Activated gamma-delta T cell (primary cell): ENCODE data around the gene PLXDC1.
"Not testable (repeated sequence)": the region's sequence is repeated elsewhere in the genome, so short reads cannot be mapped to it uniquely, and the experiment has no call there.

ENCODE experiments used
- DNase-seq: peaks from one replicate; lab custom pipeline; 2025; lab: John Stamatoyannopoulos, UW

PLXDC1 gene

GRCh38 chr17:39181303-39181702 lies 29.9 kb upstream of the PLXDC1 start:
- DNase-seq, result no peak

GRCh38 chr17:39178536-39178935 lies 27.1 kb upstream of the PLXDC1 start:
- DNase-seq, result no peak

- DNase-seq, result no peak
These were observed 25.8 kb upstream of the PLXDC1 start for GRCh38 chr17:39177256-39177655.

- no peak for DNase-seq
These were observed 24.3 kb upstream of the PLXDC1 start for GRCh38 chr17:39175695-39176093.

DNA sequence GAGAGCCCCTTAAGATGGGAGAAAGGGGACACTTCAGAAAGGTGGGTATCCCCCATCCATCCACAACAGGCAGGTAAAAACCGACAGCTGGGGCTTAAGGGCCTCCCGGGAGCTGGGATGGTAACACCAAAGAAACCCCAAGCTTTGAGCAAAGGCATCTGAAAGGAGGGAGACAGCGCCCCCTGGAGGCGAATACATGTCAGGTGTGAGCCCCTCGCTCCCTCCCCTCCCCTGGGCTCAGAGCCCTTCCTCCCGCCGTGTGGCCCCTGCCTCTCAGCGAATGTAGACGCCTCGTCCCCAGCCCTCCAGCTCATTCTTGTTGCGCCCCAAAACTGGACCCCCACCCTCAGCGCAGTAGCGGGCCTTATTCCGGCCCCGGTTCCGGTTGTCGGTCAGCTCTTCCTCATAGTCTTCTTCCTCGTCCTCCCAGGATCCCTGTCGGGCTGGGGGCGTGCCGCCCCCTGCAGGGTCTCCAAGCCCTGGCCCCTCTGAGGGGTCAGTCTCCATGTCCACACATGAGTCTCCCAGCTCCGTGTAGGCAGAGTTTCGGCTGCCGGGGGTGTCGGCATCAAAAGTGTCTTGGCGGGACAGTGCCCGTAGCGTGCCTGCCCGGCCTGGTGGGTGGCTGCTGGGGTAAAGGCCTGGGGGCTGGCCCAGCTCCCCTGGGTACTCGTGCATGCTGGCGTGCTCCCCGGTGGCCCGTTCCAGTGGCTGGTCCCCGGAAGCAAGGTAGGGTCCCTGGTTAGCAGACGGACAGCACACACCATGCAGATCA lies 23.7 kb upstream of the PLXDC1 start:
- no peak for DNase-seq

DNA sequence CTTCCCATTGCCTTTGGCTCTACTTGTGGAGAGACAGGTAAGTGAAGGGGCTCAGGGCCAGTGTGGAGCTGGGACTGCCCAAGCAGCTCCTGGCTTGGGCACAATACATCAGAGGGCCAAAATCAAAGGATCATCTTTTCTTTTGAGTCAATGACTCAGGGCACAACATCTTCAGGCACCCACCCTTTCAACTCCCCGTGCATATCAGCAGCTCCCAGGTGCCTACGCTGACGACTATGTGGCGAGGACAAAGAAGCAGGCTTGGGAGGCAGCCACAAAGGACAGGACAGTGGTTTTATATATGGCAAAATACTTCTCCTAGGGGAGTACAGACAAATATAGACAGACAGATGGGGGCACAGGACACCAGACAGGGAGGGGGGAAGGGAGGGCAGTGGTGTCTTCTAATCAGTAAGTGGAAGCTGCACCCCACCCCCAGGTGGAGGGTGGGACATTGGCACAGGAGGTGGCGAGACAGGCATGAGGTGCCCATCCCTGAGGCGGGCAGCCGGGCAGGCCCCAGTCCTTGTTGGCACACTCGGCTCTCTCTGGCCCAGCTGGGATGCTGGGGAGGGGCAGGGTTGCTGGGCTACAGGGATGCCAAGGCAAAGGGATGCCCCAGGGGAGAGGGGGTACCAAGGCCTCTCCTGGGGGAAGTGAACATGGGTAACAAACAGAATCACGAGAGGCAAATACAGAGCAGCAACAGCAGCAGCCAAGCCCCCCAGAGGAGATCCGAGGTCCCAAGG lies 22.3 kb upstream of the PLXDC1 start:
- DNase-seq, result no peak

DNA sequence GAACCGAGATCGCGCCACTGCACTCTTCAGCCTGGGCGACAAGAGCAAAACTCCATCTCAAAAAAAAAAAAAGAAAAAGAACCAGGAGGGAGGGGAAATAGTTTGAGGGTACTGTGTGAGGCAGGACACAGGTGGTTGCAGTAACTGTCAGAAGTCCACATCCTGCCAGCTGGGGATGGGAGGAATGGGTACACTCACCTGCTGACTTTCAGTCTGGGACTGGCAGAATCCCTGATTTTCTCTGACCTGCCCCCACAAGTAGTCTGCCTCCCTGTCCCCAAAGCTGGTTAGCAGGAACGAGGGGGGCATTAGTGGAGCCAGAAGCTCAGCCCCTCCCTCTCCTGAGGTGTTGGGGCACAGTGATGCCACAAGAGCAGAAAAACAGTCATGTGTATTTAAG lies 21.6 kb upstream of the PLXDC1 start:
- DNase-seq, result no peak

DNA sequence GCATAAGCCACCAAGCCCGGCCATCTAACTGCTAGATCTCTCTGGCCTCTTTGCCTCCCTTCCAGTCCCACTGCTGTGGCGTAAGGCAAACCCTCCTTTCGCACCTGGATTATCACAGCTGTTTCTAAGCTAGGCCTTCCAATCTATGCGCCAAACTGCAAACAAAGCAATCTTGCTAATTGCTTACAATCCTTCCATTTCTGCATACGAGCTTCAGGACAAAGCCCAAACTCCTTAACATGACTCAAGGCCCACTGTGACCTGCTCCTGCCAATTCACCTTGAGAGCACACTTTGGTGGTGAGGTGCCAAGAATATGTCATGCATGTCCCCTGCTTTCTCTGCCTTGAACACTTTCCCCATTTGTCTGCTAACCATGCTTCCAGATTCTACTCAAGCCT lies 20.5 kb upstream of the PLXDC1 start:
- no peak for DNase-seq

DNA sequence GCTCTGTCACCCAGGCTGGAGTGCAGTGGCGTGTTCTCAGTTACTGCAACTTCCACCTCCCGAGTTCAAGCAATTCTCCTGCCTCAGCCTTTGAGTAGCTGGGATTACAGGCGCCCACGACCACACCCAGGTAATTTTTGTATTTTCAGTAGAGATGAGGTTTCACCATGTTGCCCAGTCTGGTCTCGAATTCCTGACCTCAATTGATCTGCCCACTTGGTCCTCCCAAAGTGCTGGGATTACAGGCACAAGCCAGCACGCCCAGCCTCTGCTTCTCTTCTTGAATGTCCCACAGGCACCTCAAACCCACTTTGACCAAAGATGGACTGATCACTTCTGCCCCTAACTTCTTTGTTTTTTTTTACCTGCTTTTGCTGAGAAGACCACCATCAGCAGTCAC lies 19.1 kb upstream of the PLXDC1 start:
- no peak for DNase-seq

GRCh38 chr17:39170109-39170508 lies 18.7 kb upstream of the PLXDC1 start:
- DNase-seq, result no peak

DNA sequence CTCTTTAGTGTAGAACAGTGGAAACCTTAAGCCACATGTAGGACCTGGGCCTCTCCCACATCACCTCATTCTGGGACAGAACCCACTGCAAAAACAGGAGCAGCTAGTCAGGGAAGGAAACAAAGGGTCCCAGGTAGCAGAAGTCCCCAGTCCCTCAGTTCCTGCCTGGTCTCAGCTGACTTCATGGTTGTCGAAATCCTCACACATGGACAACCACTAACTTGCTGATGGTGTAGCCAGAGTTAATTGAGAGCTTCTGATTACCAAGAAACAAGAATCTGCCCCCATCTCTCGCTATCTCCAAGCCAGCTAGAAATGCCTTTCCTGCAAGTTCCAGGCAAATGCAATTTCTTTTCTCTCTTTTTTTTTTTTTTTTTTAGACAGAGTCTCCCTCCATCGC lies 18.1 kb upstream of the PLXDC1 start:
- DNase-seq, result no peak

GRCh38 chr17:39169101-39169500 lies 17.7 kb upstream of the PLXDC1 start:
- no peak for DNase-seq

DNA sequence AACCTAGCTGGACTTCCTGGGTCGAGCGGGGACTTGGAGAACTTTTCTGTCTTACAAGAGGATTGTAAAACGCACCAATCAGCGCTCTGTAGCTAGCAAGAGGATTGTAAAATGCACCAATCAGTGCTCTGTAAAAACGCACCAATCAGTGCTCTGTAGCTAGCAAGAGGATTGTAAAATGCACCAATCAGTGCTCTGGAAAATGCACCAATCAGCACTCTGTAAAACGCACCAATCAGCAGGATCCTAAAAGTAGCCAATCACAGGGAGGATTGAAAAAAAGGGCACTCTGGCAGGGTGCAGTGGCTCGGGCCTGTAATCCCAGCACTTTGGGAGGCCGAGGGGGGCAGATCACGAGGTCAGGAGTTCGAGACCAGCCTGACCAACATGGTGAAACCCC lies 17.1 kb upstream of the PLXDC1 start:
- DNase-seq, result not testable (repeated sequence)

GRCh38 chr17:39167476-39167875 lies 16.0 kb upstream of the PLXDC1 start:
- DNase-seq, result no peak

DNA sequence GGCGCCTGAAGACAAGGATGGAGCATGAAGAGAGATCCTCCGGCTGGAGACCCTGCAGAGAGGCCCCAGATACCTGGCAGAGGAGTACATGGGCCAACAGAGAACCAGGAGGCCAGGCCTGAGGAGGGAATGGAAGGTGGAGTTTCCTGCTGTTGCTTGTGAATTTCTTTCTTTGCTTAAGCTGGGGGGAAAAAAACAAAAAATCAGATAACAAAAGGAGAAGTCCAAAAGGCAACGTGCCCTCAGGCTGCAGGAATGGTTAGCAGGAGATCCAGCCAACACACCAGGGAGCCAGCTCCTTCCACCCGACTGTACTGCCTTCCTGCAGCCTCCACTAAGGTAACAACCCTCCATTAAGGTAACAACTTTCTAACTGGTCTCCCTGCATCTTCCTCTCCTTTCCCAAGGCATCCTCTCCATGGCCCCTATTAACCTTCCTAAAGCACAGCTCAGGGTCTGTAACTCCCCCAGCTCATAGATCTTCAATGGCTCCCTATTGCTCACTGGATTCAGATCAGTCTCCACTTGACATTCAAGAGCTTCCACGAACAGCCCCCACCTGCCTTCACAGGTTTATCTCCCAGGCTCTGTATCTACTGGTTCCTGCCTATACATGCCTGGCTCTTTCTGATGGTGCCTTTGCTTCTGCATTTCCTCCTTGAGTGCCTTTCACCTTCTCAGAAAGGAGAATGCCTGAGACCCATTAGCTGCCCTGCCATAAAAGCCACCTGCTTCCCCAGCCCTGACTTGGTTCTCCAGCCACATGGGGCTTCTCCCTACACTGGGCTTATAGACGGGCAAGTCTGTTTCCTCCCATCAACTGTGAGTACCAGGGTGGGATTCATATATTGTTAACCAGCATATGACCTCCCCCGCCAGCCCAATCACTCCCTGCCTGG lies 15.2 kb upstream of the PLXDC1 start:
- DNase-seq, result no peak

- no peak for DNase-seq
These were observed 14.5 kb upstream of the PLXDC1 start, which contains the start of gene ARL5C for GRCh38 chr17:39165841-39166349. TSS of gene ARL5C (minus strand) at chr17:39166161. CDS start at chr17:39165760, 401 bp downstream.

- DNase-seq, result no peak
These were observed 13.9 kb upstream of the PLXDC1 start for GRCh38 chr17:39165178-39165840.

DNA sequence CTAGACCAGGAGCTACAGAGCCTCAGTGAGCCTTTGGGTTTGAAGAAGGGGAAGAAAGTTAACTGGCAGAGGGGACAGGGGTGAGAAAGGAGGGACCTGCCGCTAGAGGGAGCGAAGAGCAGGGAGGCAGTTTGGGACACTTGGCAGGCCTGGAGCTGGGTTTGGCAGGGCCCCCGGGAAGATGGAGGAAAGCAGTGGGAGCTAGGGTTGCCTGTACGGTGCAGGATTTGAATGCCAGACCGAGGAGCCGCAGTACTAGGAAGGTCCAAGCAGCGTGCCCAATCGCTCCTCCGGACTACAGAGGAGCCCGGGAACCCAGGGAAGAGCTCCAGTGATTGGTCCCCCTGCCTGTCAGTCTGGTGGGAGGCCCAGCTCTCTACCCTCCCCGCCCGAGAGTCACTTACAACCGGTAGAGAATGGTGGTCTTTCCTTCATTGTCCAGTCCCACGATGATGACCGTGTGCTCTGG lies 13.3 kb upstream of the PLXDC1 start:
- no peak for DNase-seq

GRCh38 chr17:39161962-39162361 lies 10.5 kb upstream of the PLXDC1 start:
- no peak for DNase-seq

GRCh38 chr17:39158623-39159022 lies 7.2 kb upstream of the PLXDC1 start:
- no peak for DNase-seq

DNA sequence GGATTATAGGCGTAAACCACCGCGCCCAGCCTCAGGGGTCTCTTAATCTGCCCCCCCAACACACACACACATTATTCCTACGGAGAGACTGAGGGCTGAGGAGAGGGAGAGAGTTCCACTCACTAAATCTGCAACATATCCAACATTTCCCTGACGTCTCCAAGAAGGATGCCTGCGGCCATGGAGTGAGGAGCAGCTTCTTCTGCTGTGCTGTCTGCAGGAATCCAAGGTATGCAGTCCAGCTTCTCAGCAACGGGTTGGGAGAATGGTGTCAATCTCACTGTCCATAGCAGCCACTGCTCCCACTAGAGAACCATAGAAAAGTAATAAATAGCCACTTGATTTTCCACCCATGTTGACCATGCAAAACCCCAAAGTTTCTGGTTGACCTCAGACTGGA lies 5.1 kb upstream of the PLXDC1 start:
- DNase-seq, result no peak
